SHP77 treated with DMSO at 0.1 percent for 48 hours (cell line): ENCODE results near the gene RAB5B.
"Not testable (repeated sequence)": the region's sequence is repeated elsewhere in the genome, so short reads cannot be mapped to it uniquely, and the experiment has no call there.

Experiments
- DNase-seq: peaks from one replicate; lab custom pipeline; 2025; lab: John Stamatoyannopoulos, UW

The RAB5B gene

GRCh38 chr12:55982319-55982936 is 8.6 kb downstream of the RAB5B start:
- DNase-seq: no peak

GRCh38 chr12:55983232-55983842 is 9.5 kb downstream of the RAB5B start:
- DNase-seq: no peak

GRCh38 chr12:55984861-55985260 is 11.0 kb downstream of the RAB5B start:
- no peak for DNase-seq

GRCh38 chr12:55985341-55985740 is 11.5 kb downstream of the RAB5B start:
- DNase-seq: no peak

GRCh38 chr12:55985976-55986375 is 12.1 kb downstream of the RAB5B start:
- DNase-seq: not testable (repeated sequence)

GRCh38 chr12:55991110-55991509 is 17.2 kb downstream of the RAB5B start:
- DNase-seq: no peak

GRCh38 chr12:55993230-55993853 is 19.5 kb downstream of the RAB5B start:
- no peak for DNase-seq

GRCh38 chr12:55995366-55995765 is 21.5 kb downstream of the RAB5B start:
- DNase-seq: no peak

GRCh38 chr12:55996201-55996714 is 22.4 kb downstream of the RAB5B start:
- peak; percentile 40 for DNase-seq

- peak; percentile 95 for DNase-seq
These were observed 23.0 kb downstream of the RAB5B start, which contains the start of gene SUOX for GRCh38 chr12:55996715-55997534. Gene SUOX (plus strand): TSS chr12:55997276. CDS start chr12:56002222, 4,946 bp downstream.

- DNase-seq: no peak
These were observed 23.6 kb downstream of the RAB5B start for GRCh38 chr12:55997535-55997859.

GRCh38 chr12:55999522-55999921 is 25.6 kb downstream of the RAB5B start:
- peak; percentile 83 for DNase-seq

- not testable (repeated sequence) for DNase-seq
These were observed 26.2 kb downstream of the RAB5B start for GRCh38 chr12:55999999-56000540.

GRCh38 chr12:56001487-56002100 is 27.7 kb downstream of the RAB5B start:
- no peak for DNase-seq

- DNase-seq: not testable (repeated sequence)
These were observed 29.5 kb downstream of the RAB5B start for GRCh38 chr12:56003376-56003775.

GRCh38 chr12:56004211-56004610 is 30.3 kb downstream of the RAB5B start:
- DNase-seq: no peak

GRCh38 chr12:56007564-56008559 is 34.0 kb downstream of the RAB5B start:
- DNase-seq: no peak

GRCh38 chr12:56010111-56010570 is 36.3 kb downstream of the RAB5B start:
- DNase-seq: no peak

- no peak for DNase-seq
These were observed 37.7 kb downstream of the RAB5B start for GRCh38 chr12:56011509-56012090.

GRCh38 chr12:56013482-56013881 is 39.6 kb downstream of the RAB5B start:
- no peak for DNase-seq
